GM19351 (cell line): ENCODE results near the gene EDA.
A peak's percentile ranks its signal among the peaks of the same experiment; 100 is the strongest.

ENCODE experiments used
- ATAC-seq: cut with Tn5 transposase; IDR thresholded peaks from one replicate; pipeline ENCODE4 v1.9.1; 2021; ENCODE audit warnings: mild to moderate bottlenecking, moderate library complexity; ENCODE audit not compliant: unreplicated experiment

Gene EDA

DNA sequence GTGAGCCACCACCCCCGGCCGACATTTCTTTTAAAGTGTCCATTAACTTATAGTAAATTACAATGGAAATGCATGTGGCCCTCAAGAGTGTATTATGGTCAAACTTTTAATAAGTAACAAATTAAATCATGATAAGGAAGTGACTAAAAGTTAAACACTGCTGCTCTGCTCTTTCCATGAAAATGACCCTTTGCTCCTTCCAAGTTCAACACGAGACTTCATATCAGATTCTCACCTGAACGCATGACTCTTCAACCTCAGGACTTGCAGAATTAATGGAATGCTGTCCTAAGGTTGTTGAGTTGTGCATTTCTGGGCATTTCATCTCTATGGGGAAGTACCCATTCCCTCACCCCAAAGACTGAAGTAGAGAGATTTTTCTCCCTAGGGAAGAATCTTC lies 406.7 kb downstream of the EDA start:
- ATAC-seq: no peak

DNA sequence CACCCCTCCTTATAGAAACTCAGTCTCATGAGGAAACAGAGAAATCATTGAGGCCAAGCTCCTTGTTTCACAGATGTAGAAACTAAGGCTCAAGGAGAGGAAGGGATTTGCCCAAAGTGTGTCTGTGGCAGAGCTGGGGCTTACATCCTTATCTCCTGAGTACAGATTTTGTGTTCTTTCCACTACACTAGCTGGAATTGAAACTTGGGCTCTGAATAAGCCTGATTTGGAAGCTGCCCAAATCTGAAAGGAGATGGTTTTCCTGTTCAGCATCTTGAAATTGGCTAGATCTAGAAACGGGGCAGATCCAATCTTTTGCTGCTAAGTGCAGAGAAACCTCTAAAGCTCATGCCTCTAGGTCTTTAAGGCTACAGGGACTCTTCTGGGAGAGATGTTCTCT lies 409.6 kb downstream of the EDA start:
- ATAC-seq: no peak

DNA sequence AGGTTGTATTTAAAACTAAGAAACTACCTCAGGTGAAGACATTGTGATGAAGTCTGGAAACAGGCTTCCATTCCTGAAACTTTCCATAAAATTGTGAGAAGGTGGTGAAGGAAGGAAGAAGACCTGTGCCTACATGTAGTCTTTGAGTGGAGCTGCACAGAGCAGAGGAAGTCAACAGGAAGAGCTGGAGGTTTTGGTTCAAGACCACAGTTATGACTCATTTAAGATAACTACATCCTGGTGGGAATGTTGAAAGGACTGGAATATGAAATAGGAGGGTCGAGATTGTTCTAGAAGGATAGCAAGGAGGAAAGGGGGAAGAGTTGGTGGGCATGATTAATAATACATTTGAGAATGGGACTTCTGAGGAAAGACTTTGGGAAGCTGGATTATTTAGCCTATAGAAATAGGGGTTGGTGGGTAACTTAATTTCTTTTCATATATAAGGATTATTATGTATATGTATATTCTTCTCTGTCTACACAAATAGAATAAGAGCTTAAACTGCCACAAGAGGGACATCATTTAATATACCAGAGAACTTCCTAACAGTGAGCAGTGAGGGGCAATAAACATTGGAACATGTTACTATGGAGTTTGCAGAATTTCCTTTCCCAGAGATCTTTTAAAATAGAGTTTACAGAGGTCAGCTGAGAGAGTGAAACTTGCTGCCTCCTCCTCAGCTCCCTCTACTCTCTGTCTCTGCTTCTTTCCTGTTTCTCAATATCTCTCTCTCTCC lies 410.4 kb downstream of the EDA start:
- ATAC-seq: no peak

DNA sequence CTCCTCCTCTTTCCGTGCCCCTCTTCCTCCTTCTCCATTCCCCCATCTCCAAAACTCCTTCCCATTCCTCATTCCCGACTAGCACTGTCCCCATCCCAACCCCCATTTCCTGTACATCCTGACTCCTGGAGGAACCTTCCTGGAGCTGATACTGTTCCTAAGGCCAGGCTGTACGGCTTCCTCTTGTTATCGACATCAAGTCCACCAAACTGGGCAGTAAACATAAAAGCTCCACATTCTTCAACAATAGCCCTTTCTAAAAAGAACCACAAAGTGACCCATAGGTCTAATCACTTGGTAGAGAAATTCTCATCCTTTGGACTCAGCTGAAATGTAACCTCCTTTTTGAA lies 410.9 kb downstream of the EDA start:
- ATAC-seq: no peak

DNA sequence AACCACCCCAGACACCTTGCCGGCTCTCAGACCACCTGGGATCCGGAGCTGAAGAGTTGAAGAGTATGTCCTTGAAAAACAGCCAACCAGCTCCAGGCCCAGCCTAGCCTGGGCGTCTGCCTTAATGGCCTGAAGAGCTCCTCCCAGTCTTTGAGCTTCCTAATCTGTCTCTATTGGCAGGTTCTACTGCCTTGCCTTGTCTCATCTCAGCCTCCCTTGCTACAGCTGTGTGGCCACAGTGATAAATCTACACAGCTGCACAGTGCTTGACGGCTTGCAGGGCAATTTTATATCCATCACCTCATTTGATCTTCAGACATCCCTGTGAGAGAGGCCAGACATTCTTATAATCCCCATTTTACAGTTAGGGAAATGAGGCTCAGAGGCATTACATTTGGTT lies 413.9 kb downstream of the EDA start:
- ATAC-seq: no peak

DNA sequence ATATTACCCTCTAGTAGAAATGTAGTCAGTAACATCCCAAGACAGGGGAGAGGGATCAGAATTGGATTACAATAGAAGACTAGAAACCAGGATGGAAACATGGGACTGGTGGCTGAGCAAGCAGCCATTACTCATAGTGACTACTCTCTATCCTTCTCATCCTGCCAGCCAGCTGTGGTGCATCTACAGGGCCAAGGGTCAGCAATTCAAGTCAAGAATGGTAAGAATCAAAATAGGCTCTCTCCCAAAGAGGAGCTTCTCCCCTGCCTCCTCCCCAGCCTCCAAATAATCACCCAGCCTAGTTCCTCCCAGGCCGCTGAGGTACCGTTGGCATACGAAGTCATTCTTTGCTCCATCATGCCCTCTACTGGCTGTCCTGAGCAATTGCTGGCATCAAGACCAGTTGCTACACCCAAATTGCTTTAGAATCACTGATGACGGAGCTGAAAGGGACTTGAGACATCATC lies 414.4 kb downstream of the EDA start:
- peak; percentile 79 for ATAC-seq

DNA sequence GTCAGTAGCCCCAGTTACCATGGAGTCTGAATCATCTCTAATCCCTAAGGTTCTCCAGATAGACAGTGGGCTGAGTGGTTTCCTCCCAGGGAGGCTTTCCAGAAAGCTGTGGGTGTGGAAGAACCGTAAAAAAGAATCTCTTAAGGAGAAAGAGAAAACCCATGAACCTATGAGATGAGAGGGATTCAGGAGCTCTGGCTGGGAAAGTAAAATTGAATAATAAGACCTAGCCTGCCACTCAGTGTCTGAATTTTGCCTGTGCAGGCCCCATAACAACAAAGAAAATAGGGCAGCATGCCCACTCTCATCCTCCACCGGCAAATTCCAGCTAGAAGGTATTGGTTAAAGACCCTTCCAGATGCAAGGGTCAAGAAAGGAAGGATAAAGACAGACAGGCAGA lies 416.9 kb downstream of the EDA start:
- ATAC-seq: no peak

DNA sequence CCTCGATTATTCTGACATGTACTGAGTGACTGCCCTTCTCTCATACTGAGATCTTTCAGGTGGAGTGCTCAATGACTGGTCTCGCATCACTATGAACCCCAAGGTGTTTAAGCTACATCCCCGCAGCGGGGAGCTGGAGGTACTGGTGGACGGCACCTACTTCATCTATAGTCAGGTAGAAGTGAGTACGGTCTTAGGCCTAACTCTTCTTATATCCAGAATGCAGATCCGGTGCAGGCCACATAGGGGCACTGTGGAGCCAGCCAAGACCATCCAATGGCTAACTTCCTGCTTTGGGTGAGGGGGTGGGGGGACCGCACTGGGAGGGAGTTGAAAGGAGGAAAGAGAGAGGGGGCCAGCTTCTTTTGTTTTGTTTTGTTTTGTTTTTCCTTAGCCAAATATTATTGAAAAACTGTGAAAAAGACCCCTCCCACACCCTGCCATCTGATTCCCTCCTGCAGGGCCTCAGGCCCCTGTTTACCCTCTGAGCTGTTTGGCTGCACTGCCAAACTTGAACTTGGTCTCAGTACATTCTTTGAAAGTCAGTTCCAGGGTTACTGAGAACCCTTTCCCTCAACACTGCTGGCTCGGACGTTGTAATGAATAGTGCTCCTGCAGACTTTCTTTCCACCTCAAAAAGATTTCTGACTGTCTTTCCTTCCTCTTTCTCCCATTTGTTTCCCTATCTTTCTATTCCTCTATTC lies 417.6 kb downstream of the EDA start:
- peak; percentile 75 for ATAC-seq

DNA sequence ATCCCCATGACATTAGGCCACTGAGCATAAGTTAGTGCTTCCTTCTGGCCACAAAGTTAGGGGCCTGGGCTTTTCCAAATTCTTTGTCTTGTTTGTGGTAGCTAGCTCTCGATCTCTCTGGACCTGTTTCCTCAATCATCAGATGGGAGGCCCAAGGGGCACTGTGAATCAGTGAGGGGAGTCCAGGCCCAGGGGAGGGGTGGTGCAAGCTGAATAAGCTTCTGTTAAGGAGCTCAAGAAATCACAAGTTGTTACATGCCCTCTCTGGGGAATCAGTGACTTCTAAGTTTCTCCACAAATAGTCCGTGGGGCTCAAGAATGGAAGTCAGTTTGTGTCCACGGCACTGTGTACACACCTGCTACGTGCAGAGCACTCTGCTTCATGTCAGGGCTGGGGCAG lies 418.7 kb downstream of the EDA start:
- no peak for ATAC-seq

DNA sequence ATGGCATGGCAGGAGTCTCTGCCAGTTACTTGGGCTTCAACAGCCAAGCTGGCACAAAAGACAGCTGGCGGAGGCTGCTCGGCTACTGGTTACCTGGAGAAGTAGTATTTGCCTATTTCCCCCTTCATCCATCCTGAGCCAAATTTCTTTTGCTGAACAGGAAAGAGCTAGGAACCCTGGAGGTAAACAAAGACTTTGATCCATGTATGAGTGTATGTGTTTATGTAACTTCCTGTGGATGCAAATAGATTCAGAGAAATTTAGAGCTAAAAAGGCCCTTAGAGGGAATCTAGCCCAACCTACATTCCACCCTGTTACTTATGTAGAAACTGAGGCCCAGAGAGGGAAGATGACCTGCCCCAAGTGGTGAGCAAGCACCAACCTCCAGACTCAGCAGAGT lies 422.6 kb downstream of the EDA start:
- no peak for ATAC-seq

DNA sequence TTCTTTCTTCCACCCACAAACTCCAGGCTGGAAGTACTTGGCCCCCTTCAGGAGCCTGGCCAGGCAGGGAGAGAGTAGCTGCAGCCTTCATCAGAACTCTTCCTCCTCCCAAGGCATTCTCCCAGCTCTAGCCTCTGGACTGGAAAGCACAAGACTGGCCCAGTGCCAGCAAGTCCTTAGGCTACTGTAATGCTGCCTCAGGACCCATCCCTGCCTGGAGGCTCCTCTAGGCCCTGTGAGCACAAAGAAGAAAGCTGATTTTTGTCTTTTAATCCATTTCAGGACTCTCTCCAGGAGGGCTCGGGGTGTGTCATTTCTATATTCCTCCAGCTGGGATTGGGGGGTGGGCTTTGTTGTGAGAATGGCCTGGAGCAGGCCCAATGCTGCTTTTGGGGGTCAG lies 423.0 kb downstream of the EDA start:
- no peak for ATAC-seq

DNA sequence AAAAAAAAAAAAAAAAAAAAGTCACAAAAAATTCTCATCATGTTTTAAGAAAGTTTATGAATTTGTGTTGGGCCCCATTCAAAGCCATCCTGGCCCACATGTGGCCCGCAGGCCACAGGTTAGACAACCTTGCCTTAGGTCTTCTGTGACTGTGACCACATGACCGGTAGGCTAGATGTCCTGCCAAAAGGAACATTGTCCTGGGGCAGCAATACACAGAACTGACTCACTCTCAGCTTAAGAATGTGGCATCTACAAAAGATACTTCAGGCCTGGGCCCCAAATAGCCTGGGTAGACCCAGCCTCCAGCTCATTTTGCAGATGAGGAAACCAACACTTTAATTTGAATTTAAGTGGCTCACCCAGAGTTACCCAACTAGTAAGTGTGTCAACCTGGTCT lies 423.8 kb downstream of the EDA start:
- ATAC-seq: no peak

DNA sequence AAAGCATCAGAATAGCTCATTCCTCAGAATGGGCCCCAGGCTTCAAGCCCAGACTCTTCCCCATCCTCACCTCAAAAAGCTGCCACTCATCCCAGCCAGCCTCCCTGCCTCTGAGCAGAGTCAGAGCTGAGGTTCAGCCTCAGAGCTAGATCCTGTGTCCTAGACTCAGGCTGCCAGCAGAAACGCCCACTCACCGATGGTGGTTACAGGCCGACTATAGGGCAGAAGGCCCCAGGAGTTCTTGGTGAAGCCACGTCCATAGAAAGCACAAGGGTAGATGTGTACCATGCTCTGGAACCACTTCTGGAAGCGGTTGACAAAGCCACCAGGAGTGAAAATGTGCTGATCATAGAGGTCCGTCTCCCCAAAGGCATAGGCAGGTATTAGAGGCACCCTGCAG lies 426.1 kb downstream of the EDA start:
- ATAC-seq: no peak

DNA sequence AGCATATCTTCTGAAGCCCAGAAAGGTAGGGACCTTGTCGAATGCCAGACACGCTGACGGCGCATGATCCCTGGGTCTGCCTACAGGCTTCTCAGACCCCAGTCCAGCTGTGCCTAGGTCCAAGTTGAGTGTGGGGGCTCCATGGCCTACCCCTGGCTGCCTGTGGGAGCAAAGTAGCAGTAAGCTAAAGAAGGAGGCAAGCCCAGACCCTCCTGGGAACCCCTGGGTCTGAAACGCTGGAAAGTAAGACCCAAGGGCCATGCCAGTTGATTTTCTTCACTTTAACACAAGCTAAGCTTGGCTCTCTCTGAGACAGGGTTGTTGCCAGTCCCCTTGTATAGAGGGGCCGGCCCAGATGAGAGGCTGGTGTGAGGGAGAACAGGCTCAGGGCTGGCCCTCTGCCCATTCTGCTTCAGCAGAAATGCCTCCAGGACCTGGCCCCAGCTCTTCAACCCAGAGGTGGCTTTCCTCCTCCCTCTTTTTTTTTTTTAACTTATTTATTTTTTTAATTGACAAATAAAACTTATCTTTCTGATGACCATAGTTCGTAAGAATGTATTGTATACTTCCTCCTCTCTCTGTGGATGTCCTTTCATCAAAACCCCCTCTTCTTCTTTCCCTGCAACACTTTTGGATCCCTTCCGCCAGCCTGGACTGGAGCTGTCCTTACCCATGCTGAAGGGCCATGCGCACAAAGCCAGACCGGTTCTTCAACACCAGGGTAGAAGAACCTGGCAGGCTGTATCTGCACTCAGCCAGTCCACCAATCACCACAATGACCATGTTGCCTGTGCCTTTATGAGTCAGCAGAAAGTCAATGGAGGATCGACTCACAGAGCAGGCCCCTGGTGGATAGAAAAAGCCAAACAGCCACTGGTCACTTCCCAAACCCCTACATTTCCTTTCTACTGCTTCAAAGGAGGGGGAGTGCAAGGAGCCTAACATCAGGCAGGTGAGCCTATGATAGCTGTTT lies 426.8 kb downstream of the EDA start:
- ATAC-seq: no peak

DNA sequence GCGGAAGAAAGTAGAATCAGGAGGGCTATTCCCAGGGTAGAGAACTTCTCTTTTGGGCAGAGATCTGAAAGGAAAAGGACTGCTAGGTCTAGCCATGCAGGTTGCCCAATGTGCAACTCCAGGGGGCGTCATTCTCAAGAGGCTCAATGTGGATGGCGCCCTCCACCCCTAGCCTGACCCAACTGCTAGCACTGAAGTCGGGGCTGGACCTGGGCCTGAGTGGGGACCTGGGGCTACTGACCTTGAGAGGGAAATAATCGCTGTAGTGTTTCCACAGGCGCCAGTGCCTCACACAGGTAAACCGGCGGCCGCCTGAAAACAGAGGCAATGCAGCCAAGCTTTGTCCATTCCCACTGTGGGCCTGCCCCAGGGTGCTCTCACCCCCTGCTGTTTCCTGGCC lies 427.8 kb downstream of the EDA start:
- ATAC-seq: no peak

DNA sequence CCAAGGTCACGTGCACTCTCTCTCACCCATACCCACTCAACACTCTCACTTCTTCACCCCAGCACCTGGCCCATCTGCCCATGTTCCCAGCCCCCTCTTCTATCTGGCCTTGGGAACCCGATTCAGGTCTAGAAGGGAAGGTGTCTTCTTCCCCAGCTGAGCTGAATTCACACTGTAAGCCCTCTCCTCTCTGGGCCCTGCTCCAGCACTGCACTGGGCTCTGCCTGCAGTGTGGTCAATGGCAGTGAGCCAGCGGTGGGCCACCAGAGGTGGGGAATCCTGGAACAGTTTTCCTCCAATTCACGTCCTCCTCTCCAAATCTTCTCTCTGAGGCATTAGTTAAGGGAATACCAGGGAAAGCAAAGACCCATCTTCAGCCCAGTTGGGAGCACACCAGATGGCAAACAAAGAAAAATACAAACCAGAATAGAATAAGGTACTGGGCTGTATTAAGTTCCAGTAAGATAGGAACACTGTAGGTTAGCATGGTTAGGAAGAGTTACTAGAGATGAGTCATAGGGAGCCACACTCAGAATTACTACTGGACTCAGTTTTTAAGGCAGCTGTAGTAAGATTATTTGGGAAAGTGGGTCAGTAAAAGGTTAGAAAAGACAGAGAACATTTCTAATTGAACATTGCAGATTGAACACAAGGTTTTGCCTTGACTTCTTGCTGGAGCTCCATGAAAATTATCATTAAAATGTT lies 428.8 kb downstream of the EDA start:
- ATAC-seq: no peak

DNA sequence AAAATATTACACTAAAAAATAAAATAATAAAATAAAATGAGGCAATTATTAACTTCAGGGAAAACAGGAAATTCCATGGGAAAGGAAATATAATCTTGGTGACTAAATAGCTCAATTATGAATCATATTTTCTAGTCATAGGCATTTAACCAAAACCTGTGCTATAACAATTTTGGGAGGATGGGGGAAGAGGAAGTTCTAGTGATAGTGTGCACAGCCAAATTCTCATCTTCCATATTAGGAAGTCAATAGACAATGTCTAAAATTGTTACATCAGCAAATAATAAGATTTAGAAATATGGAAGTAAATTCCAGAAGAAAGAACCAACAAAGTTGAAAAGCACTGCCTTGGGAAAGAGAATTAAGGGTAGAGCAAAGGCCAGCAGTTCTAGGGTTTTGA lies 431.1 kb downstream of the EDA start:
- ATAC-seq: no peak

DNA sequence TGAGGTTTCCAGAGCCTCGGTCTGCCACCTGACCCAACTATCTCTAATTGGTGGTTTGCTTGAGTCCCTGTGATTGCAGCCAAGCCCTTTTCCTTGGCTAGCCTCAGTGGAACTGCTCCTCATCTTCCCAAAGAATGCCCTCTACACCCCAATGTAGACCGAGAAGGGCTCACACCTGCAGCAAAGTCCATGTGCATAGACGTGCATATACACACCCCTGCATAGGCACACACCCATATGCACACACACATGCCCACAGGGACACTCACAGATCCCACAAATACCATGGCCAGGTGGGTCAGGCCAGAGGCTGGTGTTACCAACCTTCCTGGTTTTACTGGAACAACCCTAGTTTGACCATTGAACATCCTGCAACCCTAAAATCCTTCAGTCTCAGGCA lies 433.5 kb downstream of the EDA start:
- ATAC-seq: no peak

DNA sequence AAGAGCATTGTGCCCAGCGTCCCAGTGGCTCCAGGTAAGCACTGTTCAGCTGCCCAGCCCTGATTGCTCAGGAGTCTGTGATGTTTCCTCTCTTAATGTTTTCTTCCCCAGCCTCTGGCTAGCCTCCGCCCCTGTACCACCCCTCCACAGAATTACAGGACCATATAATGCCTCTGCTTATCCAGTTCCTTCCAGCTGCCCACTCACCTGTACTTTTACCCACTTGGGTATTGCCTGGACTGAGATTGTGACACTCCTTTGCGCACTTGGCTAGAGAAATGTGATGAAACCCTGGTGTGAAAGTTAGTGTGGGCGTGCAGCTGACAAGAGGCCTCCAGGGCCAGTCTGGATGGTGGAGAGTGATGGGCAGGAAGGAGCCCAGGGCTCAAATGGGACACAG lies 434.0 kb downstream of the EDA start, which contains the start of gene AWAT2:
Gene AWAT2 (minus strand): TSS at position 14 of the 400 bp plus-strand sequence. CDS start 6 bp downstream, at position 8.
- no peak for ATAC-seq

DNA sequence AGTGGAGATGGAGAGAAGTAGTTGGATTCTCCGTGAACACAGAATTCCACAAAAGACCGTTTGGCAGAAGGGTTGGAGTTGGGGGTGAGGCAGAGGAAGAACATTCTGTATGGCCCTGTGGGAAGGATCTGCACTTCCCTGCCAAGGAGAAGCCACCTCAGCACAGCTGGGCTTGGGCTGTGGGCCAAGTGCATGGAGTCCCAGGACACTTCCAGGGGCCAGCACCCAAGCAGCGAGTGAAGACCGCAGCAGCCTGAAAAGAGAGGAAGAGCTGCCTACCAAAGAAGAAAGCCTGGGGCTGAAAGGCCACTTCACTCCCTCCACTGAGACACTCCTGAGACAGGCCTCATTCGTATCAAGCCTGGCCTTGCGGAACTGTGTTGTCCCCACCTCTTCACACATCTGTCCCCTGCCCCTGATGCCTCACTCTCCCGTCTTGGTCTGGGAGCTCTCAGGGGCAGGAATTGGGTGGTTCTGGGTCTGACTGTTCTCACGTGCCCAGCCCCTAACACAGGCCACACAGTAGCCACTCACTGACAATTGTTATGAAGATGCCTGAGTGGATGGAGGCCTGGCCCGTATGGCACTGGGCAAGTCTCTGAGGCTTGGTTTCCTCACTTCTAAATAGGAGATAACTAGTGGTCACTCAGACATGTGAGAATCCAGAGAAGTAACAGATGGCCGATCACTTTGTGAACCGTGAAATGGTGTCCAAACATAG lies 437.1 kb downstream of the EDA start:
- no peak for ATAC-seq
